Tibial artery (tissue), 4 donors: ENCODE results near the gene NF2.
A peak's percentile ranks its signal among the peaks of the same experiment; 100 is the strongest.
"Not testable (repeated sequence)": the region's sequence is repeated elsewhere in the genome, so short reads cannot be mapped to it uniquely, and the experiment has no call there.

Experiments
- DNase-seq, 2 donors: peaks; one replicate each; pipeline ENCODE4 v3.0.0-alpha.2; 2019
- H3K27ac ChIP-seq, 2 donors: fragments of 200-600 bp; sonication (generic) in 1 of 2; 1 replicate in 1 of 2; 2 replicates in 1 of 2; pipeline ENCODE4 v1.5.1; 2018 to 2019; ENCODE audit warnings: mild to moderate bottlenecking in 1 of 2
- H3K27me3 ChIP-seq, 2 donors: fragments of 200-600 bp; sonication (generic) in 1 of 2; one replicate each; pipeline versions ENCODE4 v1.5.1 to v1.6.0; 2016 to 2019
- H3K36me3 ChIP-seq, 3 donors: fragments of 200-600 bp; sonication (generic) in 2 of 3; one replicate each; pipeline ENCODE4 v1.5.1; 2016 to 2019; ENCODE audit warnings: mild to moderate bottlenecking in 2 of 3
- H3K4me1 ChIP-seq, 4 donors: fragments of 200-600 bp; sonication (generic) in 2 of 4; 1 replicate in 3 of 4; 2 replicates in 1 of 4; pipeline ENCODE4 v1.5.1; 2016 to 2019
- H3K4me3 ChIP-seq, 2 donors: fragments of 200-600 bp; sonication (generic) in 1 of 2; 1 replicate in 1 of 2; 2 replicates in 1 of 2; pipeline ENCODE4 v1.5.1; 2018 to 2019; ENCODE audit warnings: mild to moderate bottlenecking in 2 of 2
- H3K9me3 ChIP-seq, 3 donors: fragments of 200-600 bp; sonication (generic) in 1 of 3; one replicate each; pipeline ENCODE4 v1.5.1; 2016 to 2019
- intact Hi-C: fragments of 100-400 bp; cut with DNase I; formaldehyde crosslinking; loops from one replicate; pipeline ENCODE4 v1.15.0; 2023; ENCODE audit warnings: low total_unique reads
- TF ChIP-seq, protein P1 (sequence below), 2 experiments: fragments of 200-600 bp in 1 of 2; fragments of 450-650 bp in 1 of 2; IDR thresholded peaks; one replicate each; pipeline ENCODE4 v1.5.1; 2017 to 2019; ENCODE audit warnings: antibody characterized with exemption in 2 of 2, mild to moderate bottlenecking in 1 of 2, moderate library complexity in 1 of 2

Gene NF2

DNA sequence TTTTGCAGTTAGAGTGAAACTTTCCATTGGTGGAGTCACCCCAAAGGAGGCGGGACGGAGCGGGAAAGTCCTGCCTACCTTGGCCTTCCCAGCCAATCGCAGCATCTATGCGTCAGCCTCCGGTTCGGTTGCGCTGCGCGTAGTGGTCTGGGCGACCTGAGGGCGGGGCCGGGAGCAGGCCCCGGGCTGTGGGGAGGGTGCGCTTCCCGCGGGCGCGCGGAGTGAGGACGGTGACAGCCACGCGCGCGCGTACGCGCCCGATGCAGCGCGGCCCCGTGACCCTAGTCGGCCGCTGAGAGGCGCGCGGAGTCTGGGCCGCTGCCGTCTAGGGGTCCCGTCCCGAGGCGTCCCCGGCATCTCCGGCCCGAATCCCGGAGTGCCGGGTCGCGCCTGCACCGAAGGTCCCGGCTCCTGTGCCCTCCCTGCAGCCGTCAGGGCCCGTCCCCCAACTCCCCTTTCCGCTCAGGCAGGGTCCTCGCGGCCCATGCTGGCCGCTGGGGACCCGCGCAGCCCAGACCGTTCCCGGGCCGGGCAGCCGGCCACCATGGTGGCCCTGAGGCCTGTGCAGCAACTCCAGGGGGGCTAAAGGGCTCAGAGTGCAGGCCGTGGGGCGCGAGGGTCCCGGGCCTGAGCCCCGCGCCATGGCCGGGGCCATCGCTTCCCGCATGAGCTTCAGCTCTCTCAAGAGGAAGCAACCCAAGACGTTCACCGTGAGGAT, at the start of gene NF2:
Gene NF2, plus strand, starts transcription at position 276 of the 718 bp plus-strand sequence. Its CDS starts 366 bp downstream, at position 642.
- peak in 1 of 2 donors; percentile 99 for DNase-seq
- intact Hi-C loops, result no loop called here
- Histone ChIP-seq H3K27me3 (no peaks in the 10 kb centered on the region), H3K27ac (peak within 1 kb of the TSS; percentile 90 to 92), H3K36me3 (no peaks in the 10 kb centered on the region), H3K4me1 (peaks cover 8 to 23% (median 12%) of the 10 kb centered on the region in 4 donors), H3K9me3 (no peaks in the 10 kb centered on the region), H3K4me3 (peak within 1 kb of the TSS; percentile 84 to 97)
- TF ChIP-seq, protein P1, sequence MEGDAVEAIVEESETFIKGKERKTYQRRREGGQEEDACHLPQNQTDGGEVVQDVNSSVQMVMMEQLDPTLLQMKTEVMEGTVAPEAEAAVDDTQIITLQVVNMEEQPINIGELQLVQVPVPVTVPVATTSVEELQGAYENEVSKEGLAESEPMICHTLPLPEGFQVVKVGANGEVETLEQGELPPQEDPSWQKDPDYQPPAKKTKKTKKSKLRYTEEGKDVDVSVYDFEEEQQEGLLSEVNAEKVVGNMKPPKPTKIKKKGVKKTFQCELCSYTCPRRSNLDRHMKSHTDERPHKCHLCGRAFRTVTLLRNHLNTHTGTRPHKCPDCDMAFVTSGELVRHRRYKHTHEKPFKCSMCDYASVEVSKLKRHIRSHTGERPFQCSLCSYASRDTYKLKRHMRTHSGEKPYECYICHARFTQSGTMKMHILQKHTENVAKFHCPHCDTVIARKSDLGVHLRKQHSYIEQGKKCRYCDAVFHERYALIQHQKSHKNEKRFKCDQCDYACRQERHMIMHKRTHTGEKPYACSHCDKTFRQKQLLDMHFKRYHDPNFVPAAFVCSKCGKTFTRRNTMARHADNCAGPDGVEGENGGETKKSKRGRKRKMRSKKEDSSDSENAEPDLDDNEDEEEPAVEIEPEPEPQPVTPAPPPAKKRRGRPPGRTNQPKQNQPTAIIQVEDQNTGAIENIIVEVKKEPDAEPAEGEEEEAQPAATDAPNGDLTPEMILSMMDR (IDR thresholded peaks at IDR 0.05), result no peak

DNA sequence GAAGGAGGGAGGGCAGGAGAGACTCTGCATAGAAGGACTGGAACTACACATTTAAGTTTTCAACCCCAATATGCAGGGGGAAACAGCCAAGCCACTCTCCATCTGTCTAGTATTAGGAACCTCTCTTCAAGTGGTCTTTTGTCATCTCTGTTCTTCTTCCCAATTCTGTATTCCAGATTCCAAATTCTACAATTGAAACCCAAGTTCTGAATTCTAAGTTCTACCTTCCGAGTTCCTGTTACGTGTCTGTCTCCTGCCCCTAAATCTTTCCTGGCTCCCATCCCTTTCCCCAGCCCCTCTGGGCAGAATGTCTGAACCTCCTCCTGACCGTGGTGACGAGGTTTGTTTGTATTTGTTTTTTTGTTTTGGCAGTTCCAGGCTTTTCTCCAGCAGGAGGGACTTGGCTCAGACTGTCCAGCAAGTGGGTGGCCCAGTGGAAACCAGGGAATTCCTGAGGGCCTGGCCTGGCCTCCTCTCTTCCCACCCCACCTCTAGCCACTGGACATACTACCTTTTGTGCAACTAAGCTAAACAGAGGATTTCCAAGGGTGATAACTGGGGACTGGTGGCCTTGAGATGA, 48.3 kb upstream of the NF2 start:
- peaks cover 16 to 50% (median 34%) of the 10 kb centered on the region in 3 donors for H3K36me3 ChIP-seq
- intact Hi-C loops, result no loop called here
- TF ChIP-seq, protein P1 (IDR thresholded peaks at IDR 0.05), result no peak

DNA sequence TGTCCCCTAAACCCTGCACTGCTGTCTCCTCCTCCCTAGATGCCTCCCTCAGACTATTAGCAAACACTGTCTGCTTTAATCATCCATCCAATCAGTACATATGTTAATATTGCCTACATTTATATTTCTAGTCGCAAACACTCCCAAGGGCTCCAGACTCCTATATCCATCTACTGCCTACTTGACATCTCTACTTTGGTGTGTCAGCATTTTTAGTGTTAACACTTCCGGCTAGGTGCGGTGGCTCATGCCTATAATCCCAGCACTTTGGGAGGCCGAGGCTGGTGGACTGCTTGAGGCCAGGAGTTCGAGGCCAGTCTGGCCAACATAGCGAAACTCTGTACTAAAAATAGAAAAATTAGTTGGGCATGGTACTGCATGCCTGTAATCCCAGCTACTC, 44.4 kb upstream of the NF2 start:
- no peak overlapping the region for H3K27ac ChIP-seq
- peaks cover 23 to 86% (median 56%) of the 10 kb centered on the region in 3 donors for H3K36me3 ChIP-seq
- no peaks in the 10 kb centered on the region for H3K27me3 ChIP-seq
- intact Hi-C loops, result no loop called here
- H3K4me1 ChIP-seq, result peaks cover 0 to 9% (median 8%) of the 10 kb centered on the region in 4 donors
- no peak overlapping the region for H3K4me3 ChIP-seq
- no peak for DNase-seq
- TF ChIP-seq, protein P1 (IDR thresholded peaks at IDR 0.05), result no peak
- no peaks in the 10 kb centered on the region for H3K9me3 ChIP-seq

More for the DNA sequence above, 48.3 kb upstream of the NF2 start:
- no peak overlapping the region for H3K4me3 ChIP-seq
- no peaks in the 10 kb centered on the region for H3K9me3 ChIP-seq
- H3K27ac ChIP-seq, result peak overlapping the region in 1 of 2 donors; percentile 87
- DNase-seq, result no peak
- no peaks in the 10 kb centered on the region for H3K27me3 ChIP-seq
- peaks cover 0 to 15% (median 9%) of the 10 kb centered on the region in 4 donors for H3K4me1 ChIP-seq

DNA sequence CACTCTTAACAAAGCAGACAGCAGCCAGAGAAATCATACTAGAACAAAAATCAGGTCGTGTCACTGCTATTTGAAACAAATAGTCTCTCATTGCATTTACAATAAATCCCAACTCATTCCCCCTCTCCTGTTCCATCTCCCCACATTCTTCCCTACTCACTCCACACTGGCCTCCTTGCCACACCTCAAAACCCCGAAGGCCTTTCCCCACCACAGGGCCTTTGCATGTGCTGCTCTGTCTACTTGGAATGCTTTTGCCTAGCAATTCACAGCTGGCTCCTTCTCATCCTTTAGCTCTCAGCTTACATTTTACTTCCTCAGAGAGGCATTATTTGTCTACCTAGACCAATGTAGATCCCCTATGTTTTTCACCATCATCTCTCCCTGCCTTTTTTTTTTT, 43.6 kb upstream of the NF2 start:
- peaks cover 23 to 94% (median 63%) of the 10 kb centered on the region in 3 donors for H3K36me3 ChIP-seq
- H3K4me3 ChIP-seq, result no peak overlapping the region
- TF ChIP-seq, protein P1 (IDR thresholded peaks at IDR 0.05), result no peak
- peaks cover 0 to 1% (median under 1%) of the 10 kb centered on the region in 4 donors for H3K4me1 ChIP-seq
- H3K27me3 ChIP-seq, result no peaks in the 10 kb centered on the region
- intact Hi-C loops, result no loop called here
- H3K9me3 ChIP-seq, result no peaks in the 10 kb centered on the region
- DNase-seq, result no peak
- H3K27ac ChIP-seq, result no peak overlapping the region

DNA sequence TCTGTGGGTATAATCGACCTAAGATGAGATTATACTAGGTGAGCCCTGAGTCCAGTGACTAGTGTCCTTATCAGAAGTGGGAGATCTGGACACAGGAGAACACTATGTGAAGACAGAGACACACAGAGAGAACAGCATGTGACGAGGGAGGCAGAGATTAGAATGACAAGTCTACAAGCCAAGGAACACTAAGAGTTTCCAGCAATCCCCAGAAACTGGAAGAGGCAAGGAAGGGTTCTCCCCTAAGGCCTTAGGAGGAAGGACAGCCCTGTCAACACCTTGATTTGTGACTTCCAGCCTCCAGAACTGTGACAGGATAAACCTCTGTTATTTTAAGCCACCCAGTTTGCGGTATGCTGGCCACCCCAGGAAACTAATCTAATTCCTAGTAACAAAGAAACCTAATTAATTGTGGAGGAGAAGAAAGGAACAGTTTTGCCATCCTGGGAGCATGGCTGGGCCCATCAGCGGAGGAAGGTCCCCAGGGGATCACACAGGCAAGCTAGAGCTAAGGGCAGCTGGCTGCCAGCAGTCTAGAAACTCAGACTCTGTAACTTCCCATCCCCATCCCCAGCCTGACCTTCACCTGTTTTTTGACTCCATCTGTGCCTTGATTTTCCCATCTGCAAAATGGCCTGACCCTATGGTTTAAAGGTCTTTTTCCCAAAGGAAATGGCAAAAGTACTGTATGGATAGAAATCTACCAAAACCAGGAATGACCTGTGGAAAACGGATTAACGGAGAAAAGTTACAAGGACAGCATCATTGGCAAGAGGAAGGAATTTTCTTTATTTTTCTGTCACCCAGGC, 39.6 kb upstream of the NF2 start:
- no peaks in the 10 kb centered on the region for H3K27me3 ChIP-seq
- H3K9me3 ChIP-seq, result no peaks in the 10 kb centered on the region
- no peak for DNase-seq
- H3K36me3 ChIP-seq, result peaks cover 11 to 94% (median 58%) of the 10 kb centered on the region in 3 donors
- TF ChIP-seq, protein P1 (IDR thresholded peaks at IDR 0.05), result no peak
- intact Hi-C loops, result no loop called here
- no peak overlapping the region for H3K27ac ChIP-seq
- no peak overlapping the region for H3K4me3 ChIP-seq
- H3K4me1 ChIP-seq, result no peaks in the 10 kb centered on the region

DNA sequence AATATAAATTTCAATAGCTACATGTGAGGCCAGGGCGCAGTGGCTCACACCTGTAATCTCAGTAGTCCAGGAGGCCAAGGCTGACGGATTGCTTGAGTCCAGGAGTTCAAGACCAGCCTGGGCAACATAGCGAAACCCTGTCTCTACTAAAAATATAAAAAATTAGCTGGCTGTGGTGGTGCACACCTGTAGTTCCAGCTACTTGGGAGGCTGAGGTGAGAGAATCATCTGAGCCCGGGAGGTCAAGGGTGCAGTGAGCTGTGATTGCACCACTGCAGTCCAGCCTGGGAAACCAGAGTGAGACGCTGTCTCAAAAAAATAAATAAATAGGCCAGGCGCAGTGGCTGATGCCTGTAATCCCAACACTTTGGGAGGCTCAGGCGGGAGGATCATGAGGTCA, 36.9 kb upstream of the NF2 start:
- DNase-seq, intact Hi-C loops: not testable (repeated sequence)
- H3K36me3 ChIP-seq, result peaks cover 14 to 85% (median 48%) of the 10 kb centered on the region in 3 donors

More for the DNA sequence above, 36.9 kb upstream of the NF2 start:
- H3K4me1 ChIP-seq, H3K27me3 ChIP-seq, H3K4me3 ChIP-seq, H3K27ac ChIP-seq, H3K9me3 ChIP-seq: not testable (repeated sequence)
